GM12892 (cell line): ENCODE measurements around the gene MATCAP1.

ENCODE experiments used
- POLR2A ChIP-seq: IDR thresholded peaks from 2 replicates; pipeline ENCODE4 v1.6.1; 2011; ENCODE audit warnings: low read depth, low read length, control low read depth
- TAF1 ChIP-seq: IDR thresholded peaks from 2 replicates; pipeline ENCODE4 v1.6.1; 2011; ENCODE audit warnings: low read depth, mild to moderate bottlenecking, control low read depth, low read length, borderline replicate concordance

DNA sequence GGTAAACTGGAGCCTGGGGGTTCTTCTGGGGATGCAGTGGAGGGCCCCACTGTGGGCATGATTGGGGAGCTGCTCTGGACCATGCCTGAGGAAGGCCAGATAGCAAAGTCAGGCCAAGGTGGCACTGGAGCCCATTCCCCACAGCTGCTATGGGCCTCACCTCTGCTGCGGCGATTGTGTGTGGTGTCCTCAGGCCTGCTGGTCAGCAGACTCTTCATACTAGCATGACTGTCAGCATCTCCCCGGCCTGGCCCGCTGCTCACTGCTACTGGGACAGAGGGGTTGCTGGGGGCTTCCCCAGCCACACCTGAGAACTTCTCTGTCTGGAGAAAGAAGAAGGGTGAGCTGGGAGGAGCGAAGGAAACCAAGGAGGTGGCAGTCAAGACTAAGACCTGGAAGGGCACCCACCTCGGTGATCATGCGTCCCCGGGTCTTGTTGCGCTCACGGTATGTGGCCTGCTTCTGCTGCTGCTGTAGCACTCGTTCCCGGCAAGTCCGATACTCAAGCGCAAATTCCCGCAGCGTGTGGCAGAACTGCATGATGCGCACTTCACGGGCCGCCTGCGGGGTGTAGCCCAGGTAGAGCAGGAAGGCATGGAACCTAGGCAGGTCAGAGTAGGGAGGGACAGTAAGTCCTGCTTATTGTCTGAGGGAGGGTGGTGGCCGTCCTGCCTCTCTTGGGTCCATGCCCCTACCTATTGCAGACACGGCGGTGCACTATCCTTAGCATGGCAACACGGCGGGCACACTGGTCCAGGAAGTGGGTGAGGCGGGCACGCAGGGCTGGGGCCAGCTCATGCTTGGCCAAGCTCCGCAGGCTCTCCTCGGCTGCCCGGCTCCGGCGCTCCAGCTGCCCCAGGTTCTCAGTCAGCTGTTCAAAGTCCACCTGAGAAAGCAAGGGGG is 46.4 kb upstream of the MATCAP1 start:
- TF ChIP-seq POLR2A, result peak; percentile 35; the same call in 1 of the 2 replicates
- TF ChIP-seq TAF1, result no peak
